K562 (cell line): ENCODE results near the gene CXCR6. TPM values are rescaled to one million over a fixed set of nuclear protein-coding genes. Genes with fewer than 3 reads are reported as not detected.

Source experiments
- ATAC-seq: fragments of 200-7000 bp; cut with Tn5 transposase; 3 replicates; pipeline ENCODE4 v1.9.1; 2020; ENCODE audit warnings: moderate library complexity
- BruUV-seq: library from RNA; stranded (reverse); fragments of 400-500 nt; replicated peaks from 2 replicates; lab custom pipeline; 2021; lab: Mats Ljungman, UMichigan
- CTCF ChIA-PET: fragments of 300-600 bp; formaldehyde crosslinking; extraction: SDS; loops from one replicate; lab custom pipeline; 2021; ENCODE audit warnings: low intra/inter-chr PET ratio; lab: Yijun Ruan, JAX
- POLR2A ChIA-PET: fragments of 300-600, 350-650 bp; sonication (Branson Sonifier 250); formaldehyde crosslinking; extraction: SDS; loops from one replicate; lab custom pipeline; 2021; ENCODE audit warnings: antibody characterized with exemption, inconsistent platforms; lab: Yijun Ruan, JAX
- DNase-seq, 4 experiments: peaks; one replicate each; pipeline versions ENCODE4 v3.0.0 to v3.0.0-alpha.2; 2011 to 2018; ENCODE audit warnings: low spot score in 3 of 4, mixed read lengths in 3 of 4; ENCODE audit errors: extremely low read depth in 1 of 4
- FAIRE-seq: peaks from 2 replicates; lab custom pipeline; 2011; peaks lifted over from hg19 to GRCh38; lab: Jason Lieb, UNC
- H2AFZ ChIP-seq: 2 replicates; pipeline ENCODE4 v1.6.0; 2011; ENCODE audit warnings: low read depth, low read length, control low read depth, inconsistent platforms
- H3K27ac ChIP-seq: fragments of 200-600 bp; 3 replicates; pipeline ENCODE4 v1.8.0; 2011; ENCODE audit warnings: low read depth, mild to moderate bottlenecking, control low read depth, inconsistent platforms, low read length, moderate library complexity, mixed read lengths; ENCODE audit errors: extremely low read depth
- H3K27me3 ChIP-seq, 2 experiments: fragments of 300-600 bp in 1 of 2; 2 replicates in 1 of 2; 3 replicates in 1 of 2; pipeline versions ENCODE4 v1.6.0 to v1.8.0; 2011; ENCODE audit warnings: inconsistent platforms in 2 of 2, low read length in 2 of 2, mild to moderate bottlenecking in 1 of 2, mixed read lengths in 1 of 2, moderate library complexity in 1 of 2; ENCODE audit not compliant: control insufficient read depth in 2 of 2, insufficient read depth in 2 of 2
- H3K36me3 ChIP-seq: fragments of 300-600 bp; 3 replicates; pipeline ENCODE4 v1.8.0; 2011; ENCODE audit warnings: mild to moderate bottlenecking, low read length, inconsistent platforms; ENCODE audit not compliant: control insufficient read depth, insufficient read depth
- H3K4me1 ChIP-seq, 2 experiments: fragments of 200-600 bp in 1 of 2; replicated peaks in 1 of 2; 2 replicates in 1 of 2; 3 replicates in 1 of 2; pipeline versions ENCODE4 v1.5.1 to v1.8.0; 2011; ENCODE audit warnings: inconsistent platforms in 2 of 2, low read length in 2 of 2, mild to moderate bottlenecking in 1 of 2, mixed read lengths in 1 of 2, moderate library complexity in 1 of 2; ENCODE audit not compliant: control insufficient read depth in 2 of 2, insufficient read depth in 2 of 2
- H3K4me2 ChIP-seq: 2 replicates; pipeline ENCODE4 v1.6.1; 2011; ENCODE audit warnings: low read length, control low read depth, inconsistent platforms, mixed read lengths; ENCODE audit not compliant: insufficient read depth
- H3K4me3 ChIP-seq: fragments of 200-600 bp; sonication (generic), shearing (Covaris generic); 2 replicates; pipeline ENCODE4 v1.5.1; 2016; ENCODE audit warnings: control low read depth, inconsistent platforms
- H3K79me2 ChIP-seq: fragments of 200-600 bp; 3 replicates; pipeline ENCODE4 v1.8.0; 2011; ENCODE audit warnings: low read length, inconsistent platforms; ENCODE audit not compliant: control insufficient read depth, insufficient read depth
- H3K9ac ChIP-seq, 2 experiments: 2 replicates each; pipeline versions ENCODE4 v1.6.0 to v1.6.1; 2011; ENCODE audit warnings: low read depth in 2 of 2, low read length in 2 of 2, control low read depth in 1 of 2, inconsistent platforms in 1 of 2, mild to moderate bottlenecking in 1 of 2, mixed read lengths in 1 of 2; ENCODE audit not compliant: insufficient read depth in 1 of 2
- H3K9me1 ChIP-seq: one replicate; pipeline ENCODE4 v1.6.0; 2011; ENCODE audit warnings: inconsistent platforms, mild to moderate bottlenecking, low read length, moderate library complexity; ENCODE audit not compliant: control insufficient read depth, insufficient read depth
- H3K9me3 ChIP-seq: replicated peaks from 2 replicates; pipeline ENCODE4 v1.5.1; 2011; ENCODE audit warnings: low read depth, low read length, inconsistent platforms; ENCODE audit not compliant: control insufficient read depth, insufficient read depth
- H4K20me1 ChIP-seq: replicated peaks from 2 replicates; pipeline ENCODE4 v1.6.1; 2011; ENCODE audit warnings: low read length, inconsistent platforms, mixed read lengths; ENCODE audit not compliant: control insufficient read depth, insufficient read depth
- FUS ChIP-seq: fragments of 200-400 bp; formaldehyde crosslinking; optimal IDR thresholded peaks from 2 replicates; pipeline ENCODE3; 2017; ENCODE audit warnings: low read depth, low read length
- GABPB1 ChIP-seq: sonication (generic); formaldehyde crosslinking; IDR thresholded peaks from 2 replicates; pipeline ENCODE4 v1.8.0; 2022; ENCODE audit warnings: mild to moderate bottlenecking, missing genetic modification reagents
- HDAC8 ChIP-seq: fragments of 450-650 bp; IDR thresholded peaks from 2 replicates; pipeline ENCODE4 v1.6.1; 2016; ENCODE audit warnings: mild to moderate bottlenecking, missing genetic modification characterization, moderate library complexity, missing compliant biosample characterization
- ID3 ChIP-seq, 2 experiments: fragments of 250-450 bp in 1 of 2; fragments of 450-650 bp in 1 of 2; sonication (Bioruptor Pico) in 1 of 2; IDR thresholded peaks; 2 replicates each; pipeline versions ENCODE4 v1.6.1 to v1.8.0; 2016 to 2021; ENCODE audit warnings: mild to moderate bottlenecking in 2 of 2, moderate library complexity in 2 of 2, missing compliant biosample characterization in 1 of 2, missing genetic modification characterization in 1 of 2
- SMAD4 ChIP-seq: fragments of 250-450 bp; sonication (Bioruptor Pico); conservative IDR thresholded peaks from 2 replicates; pipeline ENCODE4 v1.8.0; 2021; ENCODE audit warnings: inconsistent platforms, mild to moderate bottlenecking, moderate library complexity
- ZNF165 ChIP-seq: fragments of 250-450 bp; sonication (Bioruptor Pico); IDR thresholded peaks from 2 replicates; pipeline ENCODE4 v1.4.0; 2020; ENCODE audit warnings: borderline replicate concordance
- WGBS: fragments of 100-300 bp; shearing (Covaris generic); methylation state at CpG from one replicate; pipeline ENCODE4 v1.1.6; 2016; ENCODE audit warnings: low coverage, mixed read lengths; ENCODE audit not compliant: insufficient coverage; ENCODE audit errors: missing lambda C conversion rate; 5-methylcytosine and 5-hydroxymethylcytosine counted together
- in situ Hi-C: fragments of 300-500 bp; cut with MboI; formaldehyde crosslinking; loops from 4 replicates; pipeline ENCODE4 v1.15.0; 2018; ENCODE audit warnings: inconsistent platforms, mixed read lengths
- intact Hi-C: fragments of 100-400 bp; cut with micrococcal nuclease; formaldehyde crosslinking; loops from 2 replicates; pipeline ENCODE4 v1.14.2; 2022
- polyA plus RNA-seq, 8 experiments: library from polyadenylated mRNA; depleted of rRNA in 4 of 8; stranded (reverse) in 5 of 8; unstranded in 3 of 8; fragments of >200 nt; fragmentation: Nextera tagmentation in 2 of 8; fragmentation: Illumina TruSeq in 1 of 8; extraction: Ambion mirVana in 2 of 8; extraction: Trizol in 1 of 8; gene quantifications; 2 replicates each; pipeline versions ENCODE4 v1.2.1 to v1.2.3, GENCODE V29; 2011 to 2014; ENCODE audit warnings: inconsistent platforms in 1 of 8, missing spikeins in 1 of 8
- total RNA-seq, 7 experiments: library from RNA; depleted of rRNA in 6 of 7; stranded (reverse); fragments of >200 nt in 6 of 7; fragmentation: Illumina TruSeq in 2 of 7; extraction: Trizol in 2 of 7; gene quantifications; 2 replicates each; pipeline versions ENCODE4 v1.2.1 to v1.2.3, GENCODE V29; 2011 to 2021; ENCODE audit warnings: low replicate concordance in 1 of 7

CXCR6 gene
- total and polyA plus RNA-seq, 9 of the 15 experiments (the other 6 are each of a cell fraction or from before 2014, with no cell fraction given), result 0.28 TPM; not detected in 8

- intact Hi-C loops, result loop anchor here (10.0 kb wide), 1 partner anchor 394 kb away; no protein-coding TSS in a partner anchor
- Histone ChIP-seq H4K20me1 (no peaks in the 10 kb centered on the region; the same call in 1 of the 2 replicates), H2AFZ (no peak overlapping the region), H3K36me3 (no peaks in the 10 kb centered on the region), H3K4me3 (no peak overlapping the region), H3K27ac (no peak overlapping the region), H3K9me1 (peaks cover 2% of the 10 kb centered on the region), H3K79me2 (no peaks in the 10 kb centered on the region), H3K9ac (no peak overlapping the region), H3K4me1 (peaks cover 0 to 3% of the 10 kb centered on the region in 2 experiments; a peak in 3 of 5 replicates), H3K4me2 (no peak overlapping the region), H3K27me3 (peaks cover 0 to 49% of the 10 kb centered on the region in 2 experiments; a peak in 4 of 5 replicates), H3K9me3 (no peaks in the 10 kb centered on the region)
- WGBS, result 36% methylated on average over 7 of the region's 7 CpGs
- in situ Hi-C loops, result no loop called here
- ATAC-seq (no peak), DNase-seq (no peak)
- ChIA-PET CTCF (no interaction called here), POLR2A (interaction anchor here (1.3 kb wide), 1 partner anchor 12 kb away, joined by 5 read pairs; no protein-coding TSS in a partner anchor)
- BruUV-seq, result no TSS peak
- TF ChIP-seq HDAC8 (no peak), ID3 (CRISPR knock-in tag; IDR thresholded peaks at IDR 0.05) (no peak), ID3 (tag; IDR thresholded peaks at IDR 0.05) (no peak), SMAD4 (no peak), ZNF165 (no peak), FUS (no peak), GABPB1 (no peak)
- TF ChIP-seq, all 486 proteins: peak for 0
- no peak for FAIRE-seq
Observed at GRCh38 chr3:45908761-45909160, 34.5 kb upstream of the CXCR6 start.
